HEK293 (cell line): ENCODE measurements around the gene LYRM1.
A peak's percentile ranks its signal among the peaks of the same experiment; 100 is the strongest.

Source experiments
- CTCF ChIA-PET: fragments of 350-600 bp; formaldehyde crosslinking; extraction: SDS; loops from one replicate; lab custom pipeline; 2021; ENCODE audit warnings: antibody characterized with exemption; lab: Yijun Ruan, JAX
- POLR2A ChIA-PET: fragments of 300-600 bp; formaldehyde crosslinking; extraction: SDS; loops from one replicate; lab custom pipeline; 2020; ENCODE audit warnings: antibody characterized with exemption, inconsistent platforms; lab: Yijun Ruan, JAX
- H3K27ac ChIP-seq: fragments of 200-500 bp; sonication (Bioruptor generic); 2 replicates; pipeline ENCODE4 v1.5.1; 2014; ENCODE audit warnings: low read depth, low read length, control low read depth, inconsistent platforms; ENCODE audit errors: extremely low read depth
- H3K36me3 ChIP-seq, 2 experiments: fragments of 200-500 bp in 1 of 2; sonication (Bioruptor generic) in 1 of 2; 1 replicate in 1 of 2; 2 replicates in 1 of 2; pipeline ENCODE4 v1.5.1; 2014 to 2017; ENCODE audit warnings: inconsistent platforms in 2 of 2, low read length in 2 of 2; ENCODE audit not compliant: control insufficient read depth in 2 of 2, insufficient read depth in 1 of 2
- H3K4me1 ChIP-seq: fragments of 200-500 bp; sonication (Bioruptor generic); 2 replicates; pipeline ENCODE4 v1.5.1; 2014; ENCODE audit warnings: mild to moderate bottlenecking, low read length, inconsistent platforms; ENCODE audit not compliant: control insufficient read depth, insufficient read depth
- H3K4me3 ChIP-seq: 2 replicates; pipeline ENCODE4 v1.5.1; 2011; ENCODE audit warnings: low read depth, mild to moderate bottlenecking, control low read depth, low read length, moderate library complexity
- H3K9me3 ChIP-seq: fragments of 200-500 bp; sonication (Bioruptor generic); 2 replicates; pipeline ENCODE4 v1.5.1; 2014; ENCODE audit warnings: low read depth, low read length, inconsistent platforms; ENCODE audit not compliant: control insufficient read depth, insufficient read depth
- EGR2 ChIP-seq: fragments of 450-650 bp; formaldehyde crosslinking; IDR thresholded peaks from 2 replicates; pipeline ENCODE4 v1.5.1; 2016; ENCODE audit warnings: low read depth, missing biosample characterization, missing genetic modification characterization
- SCRT1 ChIP-seq: fragments of 450-650 bp; formaldehyde crosslinking; IDR thresholded peaks from 2 replicates; pipeline ENCODE4 v1.5.1; 2016; ENCODE audit warnings: missing biosample characterization, missing genetic modification characterization, borderline replicate concordance
- SCRT2 ChIP-seq: fragments of 450-650 bp; formaldehyde crosslinking; IDR thresholded peaks from 2 replicates; pipeline ENCODE4 v1.5.1; 2016; ENCODE audit warnings: missing biosample characterization, missing genetic modification characterization
- TSHZ1 ChIP-seq: fragments of 450-650 bp; formaldehyde crosslinking; IDR thresholded peaks from 2 replicates; pipeline ENCODE4 v1.5.1; 2016; ENCODE audit warnings: missing biosample characterization, missing genetic modification characterization, borderline replicate concordance
- ZNF114 ChIP-seq: fragments of 450-650 bp; formaldehyde crosslinking; IDR thresholded peaks from 2 replicates; pipeline ENCODE4 v1.5.0; 2017; ENCODE audit warnings: missing biosample characterization, missing genetic modification characterization
- ZNF350 ChIP-seq: fragments of 450-650 bp; formaldehyde crosslinking; IDR thresholded peaks from 2 replicates; pipeline ENCODE4 v1.5.0; 2017; ENCODE audit warnings: missing biosample characterization, mild to moderate bottlenecking, missing genetic modification characterization
- ZNF571 ChIP-seq: fragments of 450-650 bp; formaldehyde crosslinking; IDR thresholded peaks from 2 replicates; pipeline ENCODE4 v1.5.0; 2017; ENCODE audit warnings: missing biosample characterization, missing genetic modification characterization
- ZSCAN16 ChIP-seq: fragments of 450-650 bp; formaldehyde crosslinking; IDR thresholded peaks from 2 replicates; pipeline ENCODE4 v1.5.1; 2016; ENCODE audit warnings: missing biosample characterization, missing genetic modification characterization
- ZXDB ChIP-seq: fragments of 450-650 bp; formaldehyde crosslinking; IDR thresholded peaks from 2 replicates; pipeline ENCODE4 v1.5.1; 2016; ENCODE audit warnings: missing biosample characterization, missing genetic modification characterization
- TF ChIP-seq, protein P1 (sequence below): fragments of 450-650 bp; formaldehyde crosslinking; IDR thresholded peaks from 2 replicates; pipeline ENCODE4 v1.5.1; 2016; ENCODE audit warnings: missing biosample characterization, missing genetic modification characterization
- TF ChIP-seq, protein P2 (sequence below): fragments of 450-650 bp; formaldehyde crosslinking; IDR thresholded peaks from 2 replicates; pipeline ENCODE4 v1.5.1; 2016; ENCODE audit warnings: missing biosample characterization, missing genetic modification characterization

LYRM1 gene

GRCh38 chr16:20853981-20854620, 46.5 kb upstream of the LYRM1 start (continued):
- TF ChIP-seq EGR2 (tag by site-specific recombination): no peak
- TF ChIP-seq ZXDB (tag by site-specific recombination): no peak

DNA sequence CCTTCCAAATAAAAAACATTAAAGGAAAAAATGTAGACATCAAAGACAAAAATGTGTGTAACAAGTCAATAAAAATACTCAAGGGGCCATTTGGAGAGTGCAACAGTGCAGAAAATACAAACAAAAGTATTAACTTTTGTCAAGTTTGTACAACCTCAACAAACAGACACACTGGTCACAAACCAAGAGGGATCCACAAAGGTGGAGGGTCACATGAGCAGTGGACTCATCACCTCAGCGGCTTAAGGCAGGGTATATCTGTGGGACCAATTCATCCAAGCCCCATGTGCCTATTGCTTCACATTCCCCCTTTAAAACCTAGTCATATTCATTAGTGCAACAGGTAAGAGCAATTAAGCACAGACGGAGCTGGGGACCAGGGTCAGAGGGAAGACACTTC, 45.6 kb upstream of the LYRM1 start:
- Histone ChIP-seq H3K27ac (no peak overlapping the region), H3K4me1 (no peaks in the 10 kb centered on the region), H3K9me3 (no peaks in the 10 kb centered on the region), H3K4me3 (no peak overlapping the region), H3K36me3 (peaks cover 0 to 48% of the 10 kb centered on the region in 2 experiments; a peak in 1 of 3 replicates)
- CTCF ChIA-PET: interaction anchor here (0.6 to 2.8 kb wide), 3 partner anchors 11 to 89 kb away, joined by 3 to 7 read pairs (median 4); no protein-coding TSS in a partner anchor
- POLR2A ChIA-PET: no interaction called here
- TF ChIP-seq ZSCAN16 (tag by site-specific recombination) (no peak), ZNF114 (no peak), SCRT2 (tag by site-specific recombination) (peak; percentile 54), SCRT1 (0 out of 2 replicates have a peak, but pooled peaks have one; percentile 34)

DNA sequence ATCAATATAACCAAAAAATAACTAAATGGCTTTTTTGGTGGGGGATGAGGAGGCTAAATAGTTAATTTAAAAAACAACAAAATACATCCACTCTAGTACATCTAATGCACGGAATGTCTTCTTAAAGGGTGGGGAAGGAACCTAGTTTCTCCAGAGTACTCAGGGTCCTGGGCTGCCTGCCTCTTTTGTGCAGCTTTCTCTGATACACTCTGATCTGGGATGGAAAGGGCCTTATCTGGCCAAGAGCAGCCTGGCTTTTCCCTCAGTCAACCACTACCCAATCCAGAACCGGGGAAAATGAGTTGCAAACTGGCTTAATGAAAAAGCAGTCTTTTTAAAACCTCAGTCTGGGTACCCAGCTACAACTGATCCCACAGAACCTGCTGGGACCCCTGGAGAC, 43.3 kb upstream of the LYRM1 start:
- Histone ChIP-seq H3K4me3 (no peak overlapping the region), H3K36me3 (peaks cover 0 to 51% of the 10 kb centered on the region in 2 experiments; a peak in 1 of 3 replicates), H3K9me3 (no peaks in the 10 kb centered on the region), H3K27ac (no peak overlapping the region), H3K4me1 (no peaks in the 10 kb centered on the region)
- TF ChIP-seq, protein P1, sequence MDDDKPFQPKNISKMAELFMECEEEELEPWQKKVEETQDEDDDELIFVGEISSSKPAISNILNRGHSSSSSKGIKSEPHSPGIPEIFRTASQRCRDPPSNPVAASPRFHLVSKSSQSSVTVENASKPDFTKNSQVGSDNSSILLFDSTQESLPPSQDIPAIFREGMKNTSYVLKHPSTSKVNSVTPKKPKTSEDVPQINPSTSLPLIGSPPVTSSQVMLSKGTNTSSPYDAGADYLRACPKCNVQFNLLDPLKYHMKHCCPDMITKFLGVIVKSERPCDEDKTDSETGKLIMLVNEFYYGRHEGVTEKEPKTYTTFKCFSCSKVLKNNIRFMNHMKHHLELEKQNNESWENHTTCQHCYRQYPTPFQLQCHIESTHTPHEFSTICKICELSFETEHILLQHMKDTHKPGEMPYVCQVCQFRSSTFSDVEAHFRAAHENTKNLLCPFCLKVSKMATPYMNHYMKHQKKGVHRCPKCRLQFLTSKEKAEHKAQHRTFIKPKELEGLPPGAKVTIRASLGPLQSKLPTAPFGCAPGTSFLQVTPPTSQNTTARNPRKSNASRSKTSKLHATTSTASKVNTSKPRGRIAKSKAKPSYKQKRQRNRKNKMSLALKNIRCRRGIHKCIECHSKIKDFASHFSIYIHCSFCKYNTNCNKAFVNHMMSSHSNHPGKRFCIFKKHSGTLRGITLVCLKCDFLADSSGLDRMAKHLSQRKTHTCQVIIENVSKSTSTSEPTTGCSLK (tag by site-specific recombination): no peak
- TF ChIP-seq ZNF350: no peak
- TF ChIP-seq ZNF571 (tag by site-specific recombination): no peak
- no peak for TF ChIP-seq TSHZ1
- ChIA-PET POLR2A (no interaction called here), CTCF (interaction anchor here (1.1 kb wide), 1 partner anchor 17 kb away, joined by 3 read pairs; no protein-coding TSS in a partner anchor)

DNA sequence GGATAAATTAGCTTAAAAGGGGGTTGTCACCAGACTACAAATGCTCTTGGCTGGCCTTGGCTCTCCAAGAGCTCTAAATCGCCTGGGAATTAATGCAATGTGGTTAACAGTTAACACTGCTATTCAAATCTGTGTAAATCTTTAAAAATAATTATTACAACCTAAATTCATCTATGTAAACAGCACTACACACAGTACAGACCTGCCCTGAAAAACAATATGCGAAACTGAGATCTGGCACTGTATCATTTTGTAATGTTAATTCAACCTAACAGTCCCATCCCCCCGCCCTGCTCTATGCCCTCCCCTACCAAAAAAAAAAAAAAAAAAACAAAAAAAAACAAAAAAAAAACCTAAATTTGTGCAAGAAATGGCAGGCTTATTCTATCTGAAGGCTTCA, 41.3 kb upstream of the LYRM1 start:
- H3K27ac ChIP-seq: no peak overlapping the region
- CTCF ChIA-PET: no interaction called here
- no peak overlapping the region for H3K4me3 ChIP-seq
- peaks cover 0 to 42% of the 10 kb centered on the region in 2 experiments; a peak in 1 of 3 replicates for H3K36me3 ChIP-seq
- TF ChIP-seq, protein P2, sequence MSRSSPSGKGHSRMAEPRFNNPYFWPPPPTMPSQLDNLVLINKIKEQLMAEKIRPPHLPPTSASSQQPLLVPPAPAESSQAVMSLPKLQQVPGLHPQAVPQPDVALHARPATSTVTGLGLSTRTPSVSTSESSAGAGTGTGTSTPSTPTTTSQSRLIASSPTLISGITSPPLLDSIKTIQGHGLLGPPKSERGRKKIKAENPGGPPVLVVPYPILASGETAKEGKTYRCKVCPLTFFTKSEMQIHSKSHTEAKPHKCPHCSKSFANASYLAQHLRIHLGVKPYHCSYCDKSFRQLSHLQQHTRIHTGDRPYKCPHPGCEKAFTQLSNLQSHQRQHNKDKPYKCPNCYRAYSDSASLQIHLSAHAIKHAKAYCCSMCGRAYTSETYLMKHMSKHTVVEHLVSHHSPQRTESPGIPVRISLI (tag by site-specific recombination): peak; percentile 79
- TF ChIP-seq ZNF350: no peak
- POLR2A ChIA-PET: no interaction called here
- no peaks in the 10 kb centered on the region for H3K4me1 ChIP-seq
- H3K9me3 ChIP-seq: no peaks in the 10 kb centered on the region
